MM.1S (cell line): ENCODE data around the gene NFATC2.

Experiments
- DNase-seq: peaks from one replicate; pipeline ENCODE4 v3.0.0-alpha.2; 2015
- H2AFZ ChIP-seq: fragments of 300-600 bp; sonication (generic); 2 replicates; pipeline ENCODE4 v1.6.0; 2016; ENCODE audit warnings: antibody characterized with exemption, low read length
- H3F3A ChIP-seq: fragments of 300-600 bp; sonication (generic); 2 replicates; pipeline ENCODE4 v1.6.1; 2016; ENCODE audit warnings: mild to moderate bottlenecking, antibody characterized with exemption, low read length, moderate library complexity, mixed read lengths; ENCODE audit not compliant: insufficient read depth
- H3K27ac ChIP-seq: fragments of 300-600 bp; sonication (generic); 2 replicates; pipeline ENCODE4 v1.5.1; 2016; ENCODE audit warnings: mild to moderate bottlenecking, low read length
- H3K27me3 ChIP-seq: fragments of 300-600 bp; sonication (generic); replicated peaks from 2 replicates; pipeline ENCODE4 v1.6.0; 2016; ENCODE audit warnings: low read length; ENCODE audit not compliant: insufficient read depth
- H3K36me3 ChIP-seq: fragments of 300-600 bp; sonication (generic); replicated peaks from 2 replicates; pipeline ENCODE4 v1.6.1; 2016; ENCODE audit warnings: mild to moderate bottlenecking, low read length, mixed read lengths; ENCODE audit not compliant: insufficient read depth
- H3K4me1 ChIP-seq: fragments of 300-600 bp; sonication (generic); 2 replicates; pipeline ENCODE4 v1.6.1; 2016; ENCODE audit warnings: low read length, mixed read lengths
- H3K4me2 ChIP-seq: fragments of 300-600 bp; sonication (generic); 2 replicates; pipeline ENCODE4 v1.6.0; 2016; ENCODE audit warnings: low read depth, low read length
- H3K4me3 ChIP-seq: fragments of 300-600 bp; sonication (generic); 2 replicates; pipeline ENCODE4 v1.5.1; 2016; ENCODE audit warnings: low read length, mixed read lengths
- H3K79me2 ChIP-seq: fragments of 300-600 bp; sonication (generic); 2 replicates; pipeline ENCODE4 v1.6.1; 2016; ENCODE audit warnings: mixed run types, low read length, mixed read lengths
- H3K9ac ChIP-seq: fragments of 300-600 bp; sonication (generic); 2 replicates; pipeline ENCODE4 v1.6.1; 2016; ENCODE audit warnings: low read length, mixed read lengths
- H3K9me2 ChIP-seq: fragments of 300-600 bp; sonication (generic); replicated peaks from 2 replicates; pipeline ENCODE4 v1.6.1; 2016; ENCODE audit warnings: mild to moderate bottlenecking, low read length, mixed read lengths; ENCODE audit not compliant: insufficient read depth
- H3K9me3 ChIP-seq: fragments of 300-600 bp; sonication (generic); replicated peaks from 2 replicates; pipeline ENCODE4 v1.6.1; 2016; ENCODE audit warnings: mild to moderate bottlenecking, low read length, mixed read lengths; ENCODE audit not compliant: insufficient read depth
- H4K20me1 ChIP-seq: fragments of 300-600 bp; sonication (generic); 2 replicates; pipeline ENCODE4 v1.6.1; 2016; ENCODE audit warnings: mild to moderate bottlenecking, low read length, moderate library complexity, mixed read lengths; ENCODE audit not compliant: insufficient read depth
- EZH2 ChIP-seq: fragments of 300-600 bp; sonication (generic); optimal IDR thresholded peaks from 2 replicates; pipeline ENCODE3; 2017; ENCODE audit warnings: low read depth, mild to moderate bottlenecking, antibody characterized with exemption, low read length, mixed read lengths
- EZH2phosphoT487 ChIP-seq: fragments of 300-600 bp; sonication (generic); IDR thresholded peaks from 2 replicates; pipeline ENCODE4 v1.6.1; 2018; ENCODE audit warnings: antibody characterized with exemption, low read length
- TF ChIP-seq, protein P1 (sequence below): fragments of 300-600 bp; sonication (generic); IDR thresholded peaks from 2 replicates; pipeline ENCODE4 v1.5.1; 2016; ENCODE audit warnings: antibody characterized with exemption, low read length, mixed read lengths

The NFATC2 gene

DNA sequence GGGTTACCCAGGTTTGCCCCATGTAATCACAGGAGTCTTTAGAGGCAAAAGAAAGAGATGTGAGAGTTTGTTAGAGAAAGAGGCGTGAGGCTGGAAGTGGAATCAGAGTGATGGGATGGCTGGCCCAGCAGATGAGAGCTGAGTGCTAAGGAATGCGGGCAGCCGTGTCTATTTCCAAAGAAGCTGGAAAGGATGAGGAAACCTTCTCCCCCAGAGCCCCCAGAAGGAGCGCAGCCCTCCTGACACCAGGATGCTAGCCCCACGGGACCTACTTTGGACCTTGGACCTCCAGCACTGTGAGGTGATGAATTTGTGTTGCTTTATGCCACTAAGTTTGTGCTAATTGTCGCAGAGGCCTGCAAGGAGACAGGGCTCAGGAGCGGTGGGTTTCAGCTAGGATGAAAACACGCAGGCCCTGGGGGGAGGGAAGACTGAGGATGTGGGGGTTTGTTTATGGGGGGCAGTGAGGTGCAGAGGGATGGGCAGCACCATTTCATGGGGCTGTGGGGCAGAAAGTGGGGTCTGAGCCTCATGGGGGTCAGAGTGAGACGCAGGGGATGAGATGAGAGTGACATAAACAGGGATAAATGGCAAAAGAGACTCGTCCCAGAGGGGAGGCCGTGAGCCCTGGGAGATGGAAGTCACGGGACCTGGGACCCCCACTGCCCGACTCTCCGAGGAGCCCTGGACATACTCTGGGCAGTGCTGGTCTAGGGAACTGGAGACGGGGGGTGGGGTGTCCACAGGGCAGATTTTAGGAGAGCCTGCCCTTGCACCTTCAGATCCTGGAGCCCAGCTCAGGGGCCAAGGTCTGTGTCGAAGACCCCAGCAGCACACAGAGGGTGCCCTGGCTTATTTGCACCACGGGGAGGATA is 160.2 kb downstream of the NFATC2 start:
- H3K4me2 ChIP-seq: no peak overlapping the region
- no peaks in the 10 kb centered on the region for H3K9me3 ChIP-seq
- H3K36me3 ChIP-seq: no peaks in the 10 kb centered on the region
- H3K4me1 ChIP-seq: no peaks in the 10 kb centered on the region
- H3K27me3 ChIP-seq: no peaks in the 10 kb centered on the region
- H3K27ac ChIP-seq: no peak overlapping the region
- no peaks in the 10 kb centered on the region for H3F3A ChIP-seq
- H4K20me1 ChIP-seq: no peaks in the 10 kb centered on the region
- H3K9me2 ChIP-seq: no peaks in the 10 kb centered on the region
- no peak overlapping the region for H3K9ac ChIP-seq
- no peak overlapping the region for H3K4me3 ChIP-seq
- H3K79me2 ChIP-seq: no peaks in the 10 kb centered on the region
- TF ChIP-seq EZH2phosphoT487: no peak
- TF ChIP-seq, protein P1, sequence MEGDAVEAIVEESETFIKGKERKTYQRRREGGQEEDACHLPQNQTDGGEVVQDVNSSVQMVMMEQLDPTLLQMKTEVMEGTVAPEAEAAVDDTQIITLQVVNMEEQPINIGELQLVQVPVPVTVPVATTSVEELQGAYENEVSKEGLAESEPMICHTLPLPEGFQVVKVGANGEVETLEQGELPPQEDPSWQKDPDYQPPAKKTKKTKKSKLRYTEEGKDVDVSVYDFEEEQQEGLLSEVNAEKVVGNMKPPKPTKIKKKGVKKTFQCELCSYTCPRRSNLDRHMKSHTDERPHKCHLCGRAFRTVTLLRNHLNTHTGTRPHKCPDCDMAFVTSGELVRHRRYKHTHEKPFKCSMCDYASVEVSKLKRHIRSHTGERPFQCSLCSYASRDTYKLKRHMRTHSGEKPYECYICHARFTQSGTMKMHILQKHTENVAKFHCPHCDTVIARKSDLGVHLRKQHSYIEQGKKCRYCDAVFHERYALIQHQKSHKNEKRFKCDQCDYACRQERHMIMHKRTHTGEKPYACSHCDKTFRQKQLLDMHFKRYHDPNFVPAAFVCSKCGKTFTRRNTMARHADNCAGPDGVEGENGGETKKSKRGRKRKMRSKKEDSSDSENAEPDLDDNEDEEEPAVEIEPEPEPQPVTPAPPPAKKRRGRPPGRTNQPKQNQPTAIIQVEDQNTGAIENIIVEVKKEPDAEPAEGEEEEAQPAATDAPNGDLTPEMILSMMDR: no peak
- no peak for TF ChIP-seq EZH2
- no peak overlapping the region for H2AFZ ChIP-seq
- DNase-seq: no peak

DNA sequence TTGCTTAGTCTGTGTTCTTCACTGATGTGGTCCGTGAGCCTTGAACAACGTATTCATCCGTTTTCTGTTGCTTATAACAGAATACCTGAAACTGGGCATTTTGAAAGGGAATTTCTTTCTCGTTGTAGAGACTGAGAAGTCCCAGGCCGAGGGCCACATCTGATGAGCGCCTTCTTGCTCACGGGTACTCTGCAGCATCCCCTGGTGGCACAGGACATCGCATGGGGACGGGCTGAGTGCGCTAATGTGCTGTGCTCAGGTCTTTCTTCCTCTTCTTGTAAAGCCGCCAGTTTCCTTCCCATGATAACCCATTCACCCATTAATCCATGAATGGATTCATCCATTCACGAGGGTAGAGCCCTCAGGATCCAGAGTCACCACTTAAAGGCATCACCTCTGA is 161.0 kb downstream of the NFATC2 start:
- Histone ChIP-seq H3K9ac (no peak overlapping the region), H2AFZ (no peak overlapping the region), H3K79me2 (no peaks in the 10 kb centered on the region), H3F3A (no peaks in the 10 kb centered on the region), H3K27ac (no peak overlapping the region), H3K36me3 (no peaks in the 10 kb centered on the region), H4K20me1 (no peaks in the 10 kb centered on the region), H3K9me3 (no peaks in the 10 kb centered on the region), H3K9me2 (no peaks in the 10 kb centered on the region), H3K27me3 (no peaks in the 10 kb centered on the region), H3K4me2 (no peak overlapping the region), H3K4me1 (no peaks in the 10 kb centered on the region), H3K4me3 (no peak overlapping the region)
- DNase-seq: no peak
- TF ChIP-seq EZH2phosphoT487 (no peak), EZH2 (no peak)
- TF ChIP-seq, protein P1: no peak

DNA sequence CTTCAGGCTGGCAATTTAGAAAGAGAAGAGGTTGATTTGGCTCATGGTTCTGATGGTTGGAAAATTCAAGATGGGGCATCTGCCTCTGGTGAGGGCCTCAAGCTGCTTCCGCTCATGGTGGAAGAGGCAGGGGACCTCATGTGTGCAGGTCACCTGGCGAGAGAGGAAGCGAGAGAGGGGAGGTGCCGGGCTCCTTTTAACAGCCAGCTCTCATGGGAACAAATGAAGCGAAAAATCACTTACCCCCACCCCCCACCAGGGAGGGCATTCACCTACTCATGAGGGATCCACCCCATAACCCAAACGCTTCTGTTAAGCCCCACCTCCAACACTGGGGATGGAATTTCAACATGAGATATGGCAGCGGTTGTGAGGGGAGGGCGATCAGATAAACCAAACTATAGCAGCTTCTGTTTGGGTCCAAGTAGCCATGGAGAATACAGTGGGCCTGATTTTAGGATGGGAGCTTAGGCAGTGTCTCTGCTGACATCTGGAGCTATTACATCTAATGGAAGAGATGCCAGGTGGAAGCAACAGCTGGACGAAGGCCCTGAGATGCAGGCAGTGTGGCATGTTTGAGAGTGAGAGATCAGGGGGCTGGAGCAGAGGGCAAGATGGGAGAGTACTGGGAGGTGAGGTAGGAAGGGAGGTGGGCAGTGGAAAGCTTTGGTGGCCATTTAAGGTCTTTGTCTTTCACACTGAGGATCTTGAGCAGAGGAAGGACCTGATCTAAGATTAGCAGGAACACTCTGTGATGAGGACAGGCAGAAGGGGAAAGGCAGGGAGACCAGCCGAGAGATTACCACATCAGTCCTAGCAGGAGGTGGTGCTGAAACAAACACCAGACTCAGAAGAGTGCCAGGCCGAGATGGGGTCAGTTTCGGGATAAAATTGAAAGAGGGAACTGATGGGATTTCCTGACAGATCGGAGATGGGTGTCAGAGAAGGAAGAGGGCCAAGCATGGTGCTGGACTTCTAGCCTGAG is 161.8 kb downstream of the NFATC2 start:
- H3K4me1 ChIP-seq: no peaks in the 10 kb centered on the region
- H3K79me2 ChIP-seq: no peaks in the 10 kb centered on the region
- no peaks in the 10 kb centered on the region for H3K9me2 ChIP-seq
- H3K9ac ChIP-seq: no peak overlapping the region
- DNase-seq: no peak
- H3F3A ChIP-seq: no peaks in the 10 kb centered on the region
- no peak overlapping the region for H3K27ac ChIP-seq
- no peak overlapping the region for H2AFZ ChIP-seq
- no peak for TF ChIP-seq EZH2phosphoT487
- TF ChIP-seq, protein P1: no peak
- TF ChIP-seq EZH2: no peak
- H3K9me3 ChIP-seq: no peaks in the 10 kb centered on the region
- H3K27me3 ChIP-seq: no peaks in the 10 kb centered on the region
- H3K36me3 ChIP-seq: no peaks in the 10 kb centered on the region
- no peak overlapping the region for H3K4me2 ChIP-seq
- no peaks in the 10 kb centered on the region for H4K20me1 ChIP-seq
- no peak overlapping the region for H3K4me3 ChIP-seq
